Memory B cell (primary cell): ENCODE results near the gene ACTRT2.

Experiments
- ATAC-seq: fragments of 150-1000 bp; cut with Tn5 transposase; 2 replicates; pipeline ENCODE4 v1.10.0; 2021; ENCODE audit warnings: low read depth, mild to moderate bottlenecking, moderate library complexity
- DNase-seq, 2 donors: peaks; one replicate each; pipeline ENCODE4 v3.0.0; 2022; ENCODE audit warnings: low spot score in 2 of 2
- H3K27ac Mint-ChIP-seq: one replicate; pipeline ENCODE4 v1.8.0; 2022; ENCODE audit warnings: mild to moderate bottlenecking, moderate library complexity, mixed read lengths
- H3K27me3 Mint-ChIP-seq: one replicate; pipeline ENCODE4 v1.8.0; 2022; ENCODE audit warnings: mixed read lengths
- H3K36me3 Mint-ChIP-seq: one replicate; pipeline ENCODE4 v1.8.0; 2022; ENCODE audit warnings: mild to moderate bottlenecking, mixed read lengths
- H3K4me1 Mint-ChIP-seq: one replicate; pipeline ENCODE4 v1.8.0; 2022; ENCODE audit warnings: mixed read lengths
- H3K4me3 Mint-ChIP-seq: one replicate; pipeline ENCODE4 v1.8.0; 2022; ENCODE audit warnings: mild to moderate bottlenecking, moderate library complexity, mixed read lengths
- H3K9me3 Mint-ChIP-seq: one replicate; pipeline ENCODE4 v1.8.0; 2022; ENCODE audit warnings: mixed read lengths

The ACTRT2 gene

DNA sequence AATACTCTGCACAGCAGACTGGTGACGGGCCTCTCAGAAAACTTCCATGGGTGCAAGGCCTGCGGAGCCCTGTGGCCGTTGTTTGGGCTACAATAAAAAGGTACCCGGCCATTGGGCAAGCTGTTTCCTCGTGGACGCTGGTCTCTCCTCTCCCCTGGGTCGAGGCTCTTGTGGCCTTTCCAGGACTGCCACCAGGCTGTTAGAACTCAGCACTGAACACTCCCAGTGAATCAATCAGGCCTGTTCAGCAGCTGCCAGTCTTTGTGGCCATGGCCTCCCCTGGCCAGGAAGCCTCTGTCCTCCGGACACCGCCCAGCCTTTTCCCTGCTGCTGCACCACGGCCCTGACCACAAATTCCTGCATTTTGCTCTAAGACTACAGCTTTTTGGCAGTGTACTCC, 33.0 kb upstream of the ACTRT2 start:
- Mint-ChIP-seq H3K4me3 (no peak overlapping the region), H3K27me3 (peaks cover 14% of the 10 kb centered on the region), H3K9me3 (peaks cover 12% of the 10 kb centered on the region), H3K4me1 (no peaks in the 10 kb centered on the region), H3K36me3 (no peaks in the 10 kb centered on the region), H3K27ac (no peak overlapping the region)
- ATAC-seq (no peak), DNase-seq (no peak)

DNA sequence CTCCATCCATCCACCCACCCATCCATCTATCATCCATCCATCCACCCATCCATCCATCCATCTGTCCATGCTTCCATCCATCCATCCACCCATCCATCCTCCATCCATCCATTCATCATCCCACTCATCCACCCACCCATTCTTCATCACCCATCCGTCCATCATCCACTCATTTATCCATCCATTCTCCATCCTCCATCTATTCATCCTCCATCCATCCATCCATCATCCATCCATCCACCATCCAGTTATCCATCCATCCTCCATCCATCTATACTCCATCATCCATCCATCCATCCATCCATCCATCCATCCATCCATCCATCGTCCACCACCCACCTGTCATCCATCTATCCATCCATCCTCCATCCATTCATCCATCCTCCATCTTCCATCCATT, 32.1 kb upstream of the ACTRT2 start:
- H3K9me3 Mint-ChIP-seq, result peaks cover 16% of the 10 kb centered on the region
- ATAC-seq, result no peak
- H3K4me3 Mint-ChIP-seq, result no peak overlapping the region
- H3K4me1 Mint-ChIP-seq, result no peaks in the 10 kb centered on the region
- peaks cover 14% of the 10 kb centered on the region for H3K27me3 Mint-ChIP-seq
- no peaks in the 10 kb centered on the region for H3K36me3 Mint-ChIP-seq
- H3K27ac Mint-ChIP-seq, result no peak overlapping the region
- DNase-seq, result no peak

- Mint-ChIP-seq H3K36me3 (no peaks in the 10 kb centered on the region), H3K27me3 (peaks cover 14% of the 10 kb centered on the region), H3K9me3 (peaks cover 16% of the 10 kb centered on the region), H3K4me1 (no peaks in the 10 kb centered on the region), H3K4me3 (no peak overlapping the region), H3K27ac (no peak overlapping the region)
- DNase-seq, result no peak
- no peak for ATAC-seq
Measured at GRCh38 chr1:2989976-2990375, 31.3 kb upstream of the ACTRT2 start.

- H3K9me3 Mint-ChIP-seq, result peaks cover 16% of the 10 kb centered on the region
- H3K4me1 Mint-ChIP-seq, result no peaks in the 10 kb centered on the region
- ATAC-seq, result no peak
- DNase-seq, result no peak
- no peak overlapping the region for H3K27ac Mint-ChIP-seq
- no peaks in the 10 kb centered on the region for H3K36me3 Mint-ChIP-seq
- H3K27me3 Mint-ChIP-seq, result peaks cover 14% of the 10 kb centered on the region
- H3K4me3 Mint-ChIP-seq, result no peak overlapping the region
Measured at GRCh38 chr1:2990376-2991115, 30.7 kb upstream of the ACTRT2 start.

DNA sequence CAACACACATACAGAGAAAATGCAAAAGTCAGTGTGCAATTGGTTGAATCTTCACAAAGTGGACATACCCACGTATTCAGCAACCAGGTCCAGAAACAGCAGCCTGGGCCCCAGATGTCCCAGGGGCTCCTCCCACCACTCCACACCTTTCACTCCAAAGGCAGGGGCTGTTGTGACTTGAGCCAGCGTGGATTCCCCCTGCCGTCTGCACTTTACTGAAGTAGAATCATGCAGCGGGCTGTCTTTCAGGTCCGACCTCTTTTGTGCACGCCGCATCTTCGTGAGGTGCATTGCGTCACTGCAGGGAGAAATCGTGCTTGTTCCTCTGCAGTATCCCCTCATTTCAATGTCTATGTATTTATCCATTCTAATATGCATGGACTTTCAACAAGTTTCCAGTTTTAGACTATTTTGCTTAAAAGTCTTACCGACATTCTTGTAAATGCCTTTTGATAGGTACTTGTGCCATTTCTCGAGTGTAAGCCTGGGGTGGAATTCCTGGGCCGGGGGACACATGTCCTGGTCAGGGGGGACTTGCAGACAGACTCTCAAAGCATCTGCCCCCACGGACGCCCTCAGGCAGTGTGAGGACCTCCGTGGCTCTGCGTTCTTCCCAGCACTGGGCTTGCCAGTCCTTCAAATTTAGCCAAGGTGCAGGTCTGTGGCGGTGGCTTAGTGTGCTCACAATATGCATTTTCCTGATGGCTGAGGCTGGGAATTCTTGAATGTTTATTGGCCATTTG, 29.3 kb upstream of the ACTRT2 start:
- Mint-ChIP-seq H3K4me1 (no peaks in the 10 kb centered on the region), H3K4me3 (no peak overlapping the region), H3K36me3 (no peaks in the 10 kb centered on the region), H3K27me3 (peaks cover 6% of the 10 kb centered on the region), H3K27ac (no peak overlapping the region), H3K9me3 (peaks cover 10% of the 10 kb centered on the region)
- ATAC-seq (no peak), DNase-seq (no peak)

DNA sequence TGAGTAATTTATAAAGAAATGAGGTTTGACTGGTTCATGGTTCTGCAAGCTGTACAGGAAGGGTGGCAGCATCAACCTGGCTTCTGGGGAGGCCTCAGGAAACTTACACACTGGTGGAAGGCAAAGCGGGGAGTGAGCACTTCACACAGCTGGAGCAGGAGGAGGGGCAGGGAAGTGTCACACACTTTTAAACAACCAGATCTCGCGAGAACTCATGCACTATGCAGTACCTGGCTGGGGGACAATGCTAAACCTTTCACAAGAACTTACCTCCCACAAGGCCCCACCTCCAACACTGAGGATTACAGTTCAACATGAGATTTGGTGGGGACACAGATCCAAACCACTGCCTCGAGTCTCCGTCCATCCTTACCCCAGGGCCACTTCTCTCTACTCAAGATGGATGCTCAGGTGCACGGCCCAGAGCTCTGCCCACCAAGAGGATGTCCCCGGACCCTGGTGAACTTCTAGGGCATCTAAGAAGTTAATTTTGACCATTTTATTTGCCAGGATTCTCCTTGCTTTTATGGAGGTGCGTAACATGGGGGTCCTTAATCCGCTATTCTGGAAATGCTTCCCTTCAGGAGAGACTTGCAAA, 22.7 kb upstream of the ACTRT2 start:
- H3K36me3 Mint-ChIP-seq, result no peaks in the 10 kb centered on the region
- H3K27me3 Mint-ChIP-seq, result no peaks in the 10 kb centered on the region
- H3K4me1 Mint-ChIP-seq, result no peaks in the 10 kb centered on the region
- H3K9me3 Mint-ChIP-seq, result peaks cover 5% of the 10 kb centered on the region
- ATAC-seq (no peak), DNase-seq (no peak)
- H3K27ac Mint-ChIP-seq, result no peak overlapping the region
- H3K4me3 Mint-ChIP-seq, result no peak overlapping the region

DNA sequence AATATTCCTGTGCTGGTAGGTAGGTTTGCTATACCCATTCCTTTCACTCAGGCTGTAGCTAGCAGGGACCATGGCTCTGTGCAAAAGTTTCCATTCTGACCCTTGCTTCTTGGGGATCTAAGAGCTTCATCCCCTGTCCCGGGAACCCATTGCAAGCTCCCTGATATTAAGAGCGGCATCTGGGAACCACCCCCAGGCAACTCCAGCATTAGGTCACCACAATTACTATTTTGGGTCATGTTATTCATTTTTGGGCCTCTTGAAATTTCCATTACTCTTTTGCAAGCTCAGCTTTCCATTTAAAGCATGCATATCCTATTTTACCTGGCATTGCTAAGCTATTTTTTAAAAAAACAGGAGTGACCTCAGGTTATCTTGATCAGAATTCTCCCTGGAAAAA, 22.1 kb upstream of the ACTRT2 start:
- ATAC-seq, result no peak
- H3K36me3 Mint-ChIP-seq, result no peaks in the 10 kb centered on the region
- H3K27ac Mint-ChIP-seq, result no peak overlapping the region
- H3K4me1 Mint-ChIP-seq, result no peaks in the 10 kb centered on the region
- no peaks in the 10 kb centered on the region for H3K27me3 Mint-ChIP-seq
- no peak for DNase-seq
- no peak overlapping the region for H3K4me3 Mint-ChIP-seq
- H3K9me3 Mint-ChIP-seq, result peaks cover 1% of the 10 kb centered on the region

GRCh38 chr1:2999571-2999970, 21.7 kb upstream of the ACTRT2 start:
- Mint-ChIP-seq H3K4me3 (no peak overlapping the region), H3K27me3 (no peaks in the 10 kb centered on the region), H3K36me3 (no peaks in the 10 kb centered on the region), H3K4me1 (no peaks in the 10 kb centered on the region), H3K9me3 (peaks cover 1% of the 10 kb centered on the region), H3K27ac (no peak overlapping the region)
- ATAC-seq (no peak), DNase-seq (no peak)

DNA sequence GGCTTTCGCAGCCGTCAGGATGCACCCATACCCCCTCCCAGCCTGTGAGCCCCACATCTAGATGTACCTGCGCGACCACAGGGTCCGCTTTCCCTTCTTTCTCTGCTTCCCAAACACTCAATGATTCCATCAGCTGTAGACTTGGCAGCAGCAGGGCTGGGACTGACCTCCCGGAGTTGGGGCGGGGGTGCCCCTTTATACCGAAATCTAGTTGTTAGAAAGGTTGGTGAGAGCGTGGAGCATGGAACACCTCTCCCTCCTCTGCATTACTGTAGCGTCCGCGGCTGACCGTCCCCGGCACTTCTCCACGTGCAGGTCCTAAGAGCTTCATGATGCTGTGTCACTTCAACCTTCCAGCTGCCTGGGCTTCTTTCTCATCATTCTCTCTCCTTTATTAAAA, 21.1 kb upstream of the ACTRT2 start:
- DNase-seq, result no peak
- no peak for ATAC-seq
- Mint-ChIP-seq H3K4me1 (no peaks in the 10 kb centered on the region), H3K9me3 (peaks cover 1% of the 10 kb centered on the region), H3K27ac (no peak overlapping the region), H3K36me3 (no peaks in the 10 kb centered on the region), H3K4me3 (no peak overlapping the region), H3K27me3 (no peaks in the 10 kb centered on the region)

- DNase-seq (no peak), ATAC-seq (no peak)
- no peaks in the 10 kb centered on the region for H3K4me1 Mint-ChIP-seq
- H3K9me3 Mint-ChIP-seq, result peaks cover 1% of the 10 kb centered on the region
- H3K27me3 Mint-ChIP-seq, result no peaks in the 10 kb centered on the region
- no peak overlapping the region for H3K27ac Mint-ChIP-seq
- no peaks in the 10 kb centered on the region for H3K36me3 Mint-ChIP-seq
- H3K4me3 Mint-ChIP-seq, result no peak overlapping the region
Measured at GRCh38 chr1:3000671-3001470, 20.4 kb upstream of the ACTRT2 start.

DNA sequence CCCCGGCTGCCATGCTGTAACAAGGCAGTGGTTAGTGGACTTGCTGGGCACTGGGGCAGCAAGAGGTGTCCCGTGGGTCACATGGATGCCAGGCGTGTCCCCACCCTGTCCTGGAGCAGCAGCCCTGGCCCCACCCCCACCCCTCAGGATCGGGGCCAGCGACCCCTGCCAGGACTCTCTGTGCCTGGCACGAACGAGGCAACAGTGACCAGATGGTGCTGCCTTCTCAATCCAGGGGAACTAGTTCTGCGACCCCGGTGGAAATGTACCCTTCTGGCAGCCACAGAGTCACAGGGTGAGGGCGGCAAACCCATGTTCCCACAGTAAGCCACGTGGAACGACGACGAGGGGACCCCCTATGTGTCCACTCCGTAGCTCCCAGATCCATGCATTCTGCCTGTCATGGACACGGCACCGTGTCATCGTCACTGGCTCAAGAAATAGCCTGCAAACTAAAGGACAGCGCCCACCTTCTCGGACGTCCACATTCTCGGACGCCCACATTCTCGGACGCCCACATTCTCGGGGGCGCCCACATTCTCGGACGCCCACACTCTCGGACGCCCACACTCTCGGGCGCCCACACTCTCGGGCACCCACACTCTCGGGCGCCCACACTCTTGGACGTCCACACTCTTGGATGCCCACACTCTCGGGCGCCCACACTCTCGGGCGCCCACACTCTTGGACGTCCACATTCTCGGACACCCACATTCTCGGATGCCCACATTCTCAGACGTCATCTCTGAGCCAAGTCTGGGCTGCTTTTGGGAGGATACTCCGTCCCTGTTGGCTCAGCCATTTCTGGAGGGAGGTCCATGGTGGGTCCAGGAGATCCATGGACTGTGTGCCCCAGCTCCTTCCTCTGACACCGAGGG, 19.6 kb upstream of the ACTRT2 start:
- ATAC-seq, result no peak
- peaks cover under 1% of the 10 kb centered on the region for H3K36me3 Mint-ChIP-seq
- no peak overlapping the region for H3K4me3 Mint-ChIP-seq
- H3K27ac Mint-ChIP-seq, result no peak overlapping the region
- no peaks in the 10 kb centered on the region for H3K4me1 Mint-ChIP-seq
- H3K27me3 Mint-ChIP-seq, result no peaks in the 10 kb centered on the region
- peaks cover 5% of the 10 kb centered on the region for H3K9me3 Mint-ChIP-seq
- no peak for DNase-seq

GRCh38 chr1:3002349-3003038, 18.8 kb upstream of the ACTRT2 start:
- ATAC-seq (no peak), DNase-seq (no peak)
- no peaks in the 10 kb centered on the region for H3K27me3 Mint-ChIP-seq
- no peak overlapping the region for H3K27ac Mint-ChIP-seq
- peaks cover 5% of the 10 kb centered on the region for H3K9me3 Mint-ChIP-seq
- H3K36me3 Mint-ChIP-seq, result peaks cover 1% of the 10 kb centered on the region
- no peak overlapping the region for H3K4me3 Mint-ChIP-seq
- H3K4me1 Mint-ChIP-seq, result no peaks in the 10 kb centered on the region
